Measurements from ENCODE around the gene COL18A1.

DNA sequence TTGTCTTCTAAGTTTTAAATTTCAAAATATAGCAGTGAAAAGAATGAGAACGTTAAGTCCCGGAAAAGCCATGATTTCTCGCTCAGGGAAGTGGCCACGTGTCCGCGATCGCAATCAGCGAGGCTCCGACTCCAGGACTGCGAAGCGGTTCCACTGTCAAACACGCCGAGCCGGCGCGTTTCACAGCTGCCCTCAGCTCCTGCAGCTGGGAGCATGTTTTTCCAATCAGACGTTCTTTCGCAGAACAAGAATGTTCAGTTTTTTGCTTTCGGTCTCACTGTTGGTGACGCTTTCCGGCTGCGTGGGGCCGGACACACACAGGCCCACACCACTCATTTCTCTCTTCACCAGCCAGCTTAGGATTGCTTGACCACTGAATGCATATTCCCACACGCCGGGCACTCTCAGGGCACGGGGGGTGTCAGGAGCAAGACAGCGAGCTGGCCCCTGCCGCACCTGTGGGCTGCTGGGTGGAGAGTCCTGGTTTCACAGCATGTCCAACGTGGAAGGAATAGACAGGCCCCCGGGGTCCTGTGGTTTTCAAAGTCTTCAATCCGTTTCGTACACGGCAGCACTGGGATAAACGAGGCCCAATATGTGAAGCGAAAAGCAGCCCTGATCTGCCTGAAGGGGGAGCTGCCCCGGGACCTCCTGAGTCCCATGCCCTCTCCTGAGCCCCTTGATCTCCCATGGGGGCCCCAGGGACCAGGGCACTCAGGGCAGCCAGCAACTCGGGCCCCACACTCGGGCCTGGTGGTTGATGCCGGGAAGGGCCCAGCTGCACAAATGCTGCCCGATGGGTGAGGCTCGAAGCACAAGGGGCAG, 47.3 kb upstream of the COL18A1 start:
- TF ChIP-seq, protein P1, sequence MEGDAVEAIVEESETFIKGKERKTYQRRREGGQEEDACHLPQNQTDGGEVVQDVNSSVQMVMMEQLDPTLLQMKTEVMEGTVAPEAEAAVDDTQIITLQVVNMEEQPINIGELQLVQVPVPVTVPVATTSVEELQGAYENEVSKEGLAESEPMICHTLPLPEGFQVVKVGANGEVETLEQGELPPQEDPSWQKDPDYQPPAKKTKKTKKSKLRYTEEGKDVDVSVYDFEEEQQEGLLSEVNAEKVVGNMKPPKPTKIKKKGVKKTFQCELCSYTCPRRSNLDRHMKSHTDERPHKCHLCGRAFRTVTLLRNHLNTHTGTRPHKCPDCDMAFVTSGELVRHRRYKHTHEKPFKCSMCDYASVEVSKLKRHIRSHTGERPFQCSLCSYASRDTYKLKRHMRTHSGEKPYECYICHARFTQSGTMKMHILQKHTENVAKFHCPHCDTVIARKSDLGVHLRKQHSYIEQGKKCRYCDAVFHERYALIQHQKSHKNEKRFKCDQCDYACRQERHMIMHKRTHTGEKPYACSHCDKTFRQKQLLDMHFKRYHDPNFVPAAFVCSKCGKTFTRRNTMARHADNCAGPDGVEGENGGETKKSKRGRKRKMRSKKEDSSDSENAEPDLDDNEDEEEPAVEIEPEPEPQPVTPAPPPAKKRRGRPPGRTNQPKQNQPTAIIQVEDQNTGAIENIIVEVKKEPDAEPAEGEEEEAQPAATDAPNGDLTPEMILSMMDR (IDR thresholded peaks at IDR 0.05; ENCODE audit: low read depth, low read length) = no peak
- TF ChIP-seq EZH2phosphoT487 (IDR thresholded peaks at IDR 0.05; ENCODE audit: low read depth) = no peak

All from OCI-LY3 (cell line).